OCI-LY1 (cell line): ENCODE data around the gene RPS3.
"Not testable (repeated sequence)": the region's sequence is repeated elsewhere in the genome, so short reads cannot be mapped to it uniquely, and the experiment has no call there.

Source experiments
- EZH2 ChIP-seq: fragments of 200-600 bp; sonication (generic), shearing (Covaris generic); IDR thresholded peaks from 2 replicates; pipeline ENCODE4 v1.8.0; 2017; ENCODE audit warnings: borderline replicate concordance, mixed run types, mild to moderate bottlenecking, antibody characterized with exemption, low read length, moderate library complexity, mixed read lengths
- TF ChIP-seq, protein P1 (sequence below): fragments of 200-600 bp; sonication (generic), shearing (Covaris generic); IDR thresholded peaks from 2 replicates; pipeline ENCODE4 v1.5.1; 2017; ENCODE audit warnings: mild to moderate bottlenecking, antibody characterized with exemption, low read length, moderate library complexity, mixed read lengths

DNA sequence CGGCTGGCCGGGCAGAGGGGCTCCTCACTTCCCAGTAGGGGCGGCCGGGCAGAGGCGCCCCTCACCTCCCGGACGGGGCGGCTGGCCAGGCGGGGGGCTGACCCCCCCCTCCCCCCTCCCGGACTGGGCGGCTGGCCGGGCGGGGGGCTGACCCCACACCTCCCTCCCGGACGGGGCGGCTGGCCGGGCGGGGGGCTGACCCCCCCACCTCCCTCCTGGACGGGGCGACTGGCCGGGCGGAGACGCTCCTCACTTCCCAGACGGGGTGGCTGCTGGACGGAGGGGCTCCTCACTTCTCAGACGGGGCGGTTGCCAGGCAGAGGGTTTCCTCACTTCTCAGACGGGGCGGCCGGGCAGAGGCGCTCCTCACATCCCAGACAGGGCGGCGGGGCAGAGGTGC is 10.7 kb downstream of the RPS3 start:
- not testable (repeated sequence) for TF ChIP-seq EZH2
- TF ChIP-seq, protein P1, sequence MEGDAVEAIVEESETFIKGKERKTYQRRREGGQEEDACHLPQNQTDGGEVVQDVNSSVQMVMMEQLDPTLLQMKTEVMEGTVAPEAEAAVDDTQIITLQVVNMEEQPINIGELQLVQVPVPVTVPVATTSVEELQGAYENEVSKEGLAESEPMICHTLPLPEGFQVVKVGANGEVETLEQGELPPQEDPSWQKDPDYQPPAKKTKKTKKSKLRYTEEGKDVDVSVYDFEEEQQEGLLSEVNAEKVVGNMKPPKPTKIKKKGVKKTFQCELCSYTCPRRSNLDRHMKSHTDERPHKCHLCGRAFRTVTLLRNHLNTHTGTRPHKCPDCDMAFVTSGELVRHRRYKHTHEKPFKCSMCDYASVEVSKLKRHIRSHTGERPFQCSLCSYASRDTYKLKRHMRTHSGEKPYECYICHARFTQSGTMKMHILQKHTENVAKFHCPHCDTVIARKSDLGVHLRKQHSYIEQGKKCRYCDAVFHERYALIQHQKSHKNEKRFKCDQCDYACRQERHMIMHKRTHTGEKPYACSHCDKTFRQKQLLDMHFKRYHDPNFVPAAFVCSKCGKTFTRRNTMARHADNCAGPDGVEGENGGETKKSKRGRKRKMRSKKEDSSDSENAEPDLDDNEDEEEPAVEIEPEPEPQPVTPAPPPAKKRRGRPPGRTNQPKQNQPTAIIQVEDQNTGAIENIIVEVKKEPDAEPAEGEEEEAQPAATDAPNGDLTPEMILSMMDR, result not testable (repeated sequence)
